ENCODE results near the gene RNASEL.

Gene RNASEL

DNA sequence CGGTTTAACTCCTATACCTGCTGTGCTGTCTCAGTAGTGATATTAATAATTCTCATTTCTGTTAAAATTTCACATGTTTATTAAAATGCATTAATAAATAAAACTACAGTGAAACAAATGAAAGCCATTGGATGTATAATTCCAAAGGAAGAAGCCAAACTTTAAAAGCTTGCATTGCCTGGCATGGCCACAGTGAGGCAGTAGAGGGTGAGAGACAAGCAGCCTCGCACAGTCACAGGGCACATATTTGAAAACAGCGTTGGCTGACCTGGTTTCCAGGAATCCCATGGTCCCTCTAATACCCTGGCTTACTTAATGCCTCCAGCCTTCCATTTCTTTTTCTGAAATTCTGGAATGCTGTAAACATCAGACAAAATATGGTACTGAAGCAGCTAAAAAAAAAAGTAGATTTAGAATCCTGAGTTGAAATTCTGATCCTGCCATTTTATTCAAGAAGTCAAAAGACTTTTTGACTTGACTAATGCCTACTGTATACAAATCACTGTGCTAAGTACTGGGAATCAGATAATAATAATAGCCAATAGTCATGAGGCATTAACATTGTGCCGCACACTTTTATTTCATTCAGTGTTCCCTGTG is 6.7 kb upstream of the RNASEL start:
- ChIA-PET CTCF (interaction anchor here (0.5 to 4.1 kb wide), 14 partner anchors 13 to 817 kb away, joined by 3 to 25 read pairs (median 3); no protein-coding TSS in a partner anchor), POLR2A (ENCODE audit: low non-redundant PET) (no interaction called here)
- no peak overlapping the region for H3K27ac ChIP-seq
- peak; percentile 51 for DNase-seq (ENCODE audit: low spot score)
- TF ChIP-seq, protein P1, sequence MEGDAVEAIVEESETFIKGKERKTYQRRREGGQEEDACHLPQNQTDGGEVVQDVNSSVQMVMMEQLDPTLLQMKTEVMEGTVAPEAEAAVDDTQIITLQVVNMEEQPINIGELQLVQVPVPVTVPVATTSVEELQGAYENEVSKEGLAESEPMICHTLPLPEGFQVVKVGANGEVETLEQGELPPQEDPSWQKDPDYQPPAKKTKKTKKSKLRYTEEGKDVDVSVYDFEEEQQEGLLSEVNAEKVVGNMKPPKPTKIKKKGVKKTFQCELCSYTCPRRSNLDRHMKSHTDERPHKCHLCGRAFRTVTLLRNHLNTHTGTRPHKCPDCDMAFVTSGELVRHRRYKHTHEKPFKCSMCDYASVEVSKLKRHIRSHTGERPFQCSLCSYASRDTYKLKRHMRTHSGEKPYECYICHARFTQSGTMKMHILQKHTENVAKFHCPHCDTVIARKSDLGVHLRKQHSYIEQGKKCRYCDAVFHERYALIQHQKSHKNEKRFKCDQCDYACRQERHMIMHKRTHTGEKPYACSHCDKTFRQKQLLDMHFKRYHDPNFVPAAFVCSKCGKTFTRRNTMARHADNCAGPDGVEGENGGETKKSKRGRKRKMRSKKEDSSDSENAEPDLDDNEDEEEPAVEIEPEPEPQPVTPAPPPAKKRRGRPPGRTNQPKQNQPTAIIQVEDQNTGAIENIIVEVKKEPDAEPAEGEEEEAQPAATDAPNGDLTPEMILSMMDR (conservative IDR thresholded peaks at IDR 0.05; ENCODE audit: low read depth), result peak; percentile 61

DNA sequence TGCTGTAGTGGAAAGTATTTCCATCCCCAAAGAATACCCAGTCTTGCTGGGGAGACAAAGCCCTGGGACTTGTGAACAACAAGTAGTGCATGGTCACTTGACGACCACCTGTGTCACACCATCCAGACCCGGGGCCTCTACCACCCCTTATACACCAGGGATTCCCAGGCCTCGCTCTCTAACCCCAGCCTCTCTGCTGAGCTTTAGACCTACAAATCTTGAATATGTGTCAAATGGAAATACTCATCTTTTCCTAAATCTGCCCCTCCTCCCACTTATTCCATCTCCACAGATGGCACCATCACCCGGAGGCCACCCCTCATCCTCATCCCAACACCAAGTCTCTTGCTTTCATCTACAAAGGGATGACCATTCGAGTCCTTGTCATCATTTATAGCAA is 875 bp upstream of the RNASEL start:
- CTCF ChIA-PET, result interaction anchor here (1.4 to 2.2 kb wide), 2 partner anchors 192 to 195 kb away, joined by 6 to 7 read pairs; no protein-coding TSS in a partner anchor
- no peak for DNase-seq (ENCODE audit: low spot score)
- TF ChIP-seq, protein P1 (conservative IDR thresholded peaks at IDR 0.05; ENCODE audit: low read depth), result no peak
- POLR2A ChIA-PET (ENCODE audit: low non-redundant PET), result no interaction called here
- H3K27ac ChIP-seq, result no peak overlapping the region

DNA sequence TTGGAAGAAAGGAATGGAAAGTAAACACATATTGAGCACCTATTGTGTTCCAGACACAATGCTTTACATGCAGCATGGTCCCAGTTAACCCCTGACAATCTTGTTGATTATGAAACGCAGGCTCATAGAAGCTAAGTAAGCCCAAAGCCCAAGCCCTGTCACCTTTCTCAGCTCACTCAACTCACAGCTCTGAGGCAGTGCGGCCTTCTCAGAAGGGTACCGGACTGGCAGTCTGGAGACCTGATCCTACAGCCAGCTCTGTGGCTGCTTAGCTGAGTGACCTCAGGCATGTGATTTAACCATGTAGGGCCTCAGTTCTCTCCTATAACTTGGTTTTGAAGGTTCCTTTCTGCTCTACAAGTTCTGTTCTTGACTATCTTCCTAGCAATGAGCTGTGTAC is 464 bp upstream of the RNASEL start:
- no peak for DNase-seq (ENCODE audit: low spot score)
- TF ChIP-seq, protein P1 (conservative IDR thresholded peaks at IDR 0.05; ENCODE audit: low read depth), result no peak
- POLR2A ChIA-PET (ENCODE audit: low non-redundant PET), result no interaction called here
- H3K27ac ChIP-seq, result peak overlapping the region; percentile 90
- CTCF ChIA-PET, result interaction anchor here (0.6 to 2.2 kb wide), 5 partner anchors 12 to 221 kb away, joined by 3 to 7 read pairs (median 3); no protein-coding TSS in a partner anchor

DNA sequence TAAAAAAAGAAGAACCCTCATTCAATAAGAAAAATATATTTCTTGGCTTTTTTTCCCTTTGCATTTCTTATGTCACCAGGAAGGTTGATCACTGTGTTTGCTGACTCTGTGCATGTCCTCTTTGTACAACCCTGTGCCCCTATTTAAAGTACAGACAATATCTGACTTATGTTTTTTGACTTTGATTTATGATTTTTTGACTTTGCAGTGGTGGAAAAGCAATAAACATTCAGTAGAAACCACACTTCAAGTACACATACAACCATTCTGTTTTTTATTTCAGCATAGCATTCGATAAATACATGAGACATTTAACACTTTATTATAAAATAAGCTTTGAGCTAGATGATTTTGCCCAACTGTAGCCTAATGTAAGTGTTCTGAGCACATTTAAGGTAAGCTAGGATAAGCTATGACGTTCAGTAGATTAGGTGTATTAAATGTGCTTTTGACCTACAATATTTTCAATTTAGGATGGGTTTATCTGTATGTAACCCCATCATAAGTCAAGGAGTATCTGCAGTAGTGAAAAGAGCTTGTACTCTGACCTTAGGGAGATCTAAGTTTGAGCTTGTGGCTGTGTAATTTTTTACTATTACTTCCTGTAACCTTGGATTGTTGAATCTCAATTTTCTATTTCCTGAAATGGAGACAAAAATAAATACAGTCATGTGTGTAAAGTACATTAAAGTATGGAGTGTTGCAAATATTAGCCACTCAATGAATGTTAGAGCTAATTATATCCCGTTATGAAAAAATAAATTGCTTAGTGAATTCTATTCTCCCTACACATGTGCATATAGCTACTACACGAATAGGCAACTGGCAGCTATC is 1.2 kb downstream of the RNASEL start:
- POLR2A ChIA-PET (ENCODE audit: low non-redundant PET), result no interaction called here
- H3K27ac ChIP-seq, result no peak overlapping the region
- DNase-seq (ENCODE audit: low spot score), result no peak
- CTCF ChIA-PET, result interaction anchor here (0.6 to 2.2 kb wide), 3 partner anchors 16 to 197 kb away, joined by 3 to 6 read pairs (median 3); no protein-coding TSS in a partner anchor
- TF ChIP-seq, protein P1 (conservative IDR thresholded peaks at IDR 0.05; ENCODE audit: low read depth), result no peak

DNA sequence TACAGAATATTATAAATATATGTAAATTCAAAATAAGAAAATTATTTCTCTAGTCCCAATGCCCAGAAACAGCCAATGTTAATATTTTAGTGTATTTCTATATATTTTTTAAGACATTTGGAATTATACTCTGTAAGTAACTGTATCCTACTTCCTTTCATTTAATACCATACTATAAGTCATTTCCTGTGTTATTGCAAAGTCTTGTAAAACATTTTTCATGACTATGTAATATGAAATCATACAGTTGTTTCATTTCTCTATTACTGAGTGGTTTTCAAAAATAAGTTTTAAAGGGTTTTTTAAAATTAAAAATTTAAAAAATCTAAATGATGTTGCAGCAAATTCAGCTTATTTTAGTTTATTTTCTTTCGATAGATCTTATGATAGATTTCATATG is 2.0 kb downstream of the RNASEL start:
- ChIA-PET CTCF (no interaction called here), POLR2A (ENCODE audit: low non-redundant PET) (no interaction called here)
- no peak overlapping the region for H3K27ac ChIP-seq
- TF ChIP-seq, protein P1 (conservative IDR thresholded peaks at IDR 0.05; ENCODE audit: low read depth), result no peak
- DNase-seq (ENCODE audit: low spot score), result no peak

DNA sequence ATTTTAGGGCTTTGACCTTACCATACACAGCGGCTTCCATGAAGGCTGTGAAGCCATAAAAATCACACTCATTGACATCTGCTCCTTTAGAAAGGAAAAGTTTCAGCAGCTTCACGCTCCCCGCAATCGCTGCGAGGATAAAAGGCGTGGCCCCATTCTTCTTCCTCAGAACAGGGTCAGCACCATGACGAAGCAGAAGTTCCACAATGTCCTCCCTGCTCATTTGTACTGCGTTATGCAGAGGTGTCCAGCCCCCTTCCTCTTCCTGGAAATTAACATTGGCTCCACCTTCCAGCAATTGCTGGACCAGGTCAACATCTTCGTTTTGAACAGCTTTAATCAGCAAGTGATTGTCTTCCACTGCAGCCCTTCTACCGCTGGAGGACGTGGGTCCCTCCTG is 2.7 kb downstream of the RNASEL start:
- H3K27ac ChIP-seq, result no peak overlapping the region
- POLR2A ChIA-PET (ENCODE audit: low non-redundant PET), result no interaction called here
- TF ChIP-seq, protein P1 (conservative IDR thresholded peaks at IDR 0.05; ENCODE audit: low read depth), result no peak
- DNase-seq (ENCODE audit: low spot score), result no peak
- CTCF ChIA-PET, result no interaction called here

All from RWPE1 (cell line).